LoVo (cell line): ENCODE measurements around the gene ZC3H15.

Experiments
- DNase-seq: peaks from one replicate; pipeline ENCODE4 v3.0.0-alpha.2; 2016; ENCODE audit warnings: low spot score

Gene ZC3H15

DNA sequence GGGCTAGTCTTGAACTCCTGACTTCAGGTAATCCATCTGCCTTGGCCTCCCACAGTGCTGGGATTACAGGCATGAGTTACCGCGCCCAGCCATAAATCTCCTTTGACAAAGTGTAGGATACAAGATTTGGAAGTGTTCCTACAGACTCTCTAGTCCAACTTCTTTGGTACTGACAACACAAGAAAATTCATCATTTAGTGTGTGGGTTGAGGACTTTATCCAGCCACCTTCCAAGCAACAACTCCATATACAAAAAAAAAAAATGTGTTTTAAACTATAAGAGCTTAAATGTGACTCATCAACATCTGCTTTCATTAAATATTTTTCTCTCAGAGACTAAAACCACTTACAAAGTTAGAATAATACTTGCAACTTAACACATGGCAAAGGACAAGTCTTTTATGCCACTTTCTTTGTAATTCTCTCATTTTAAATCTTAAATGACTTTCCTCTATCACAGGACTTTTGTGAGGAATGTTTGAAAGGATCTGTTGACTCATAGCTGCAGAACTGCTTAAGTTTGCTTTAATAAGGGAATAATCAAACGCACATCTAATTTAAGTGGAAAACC is 57.6 kb downstream of the ZC3H15 start:
- no peak for DNase-seq

DNA sequence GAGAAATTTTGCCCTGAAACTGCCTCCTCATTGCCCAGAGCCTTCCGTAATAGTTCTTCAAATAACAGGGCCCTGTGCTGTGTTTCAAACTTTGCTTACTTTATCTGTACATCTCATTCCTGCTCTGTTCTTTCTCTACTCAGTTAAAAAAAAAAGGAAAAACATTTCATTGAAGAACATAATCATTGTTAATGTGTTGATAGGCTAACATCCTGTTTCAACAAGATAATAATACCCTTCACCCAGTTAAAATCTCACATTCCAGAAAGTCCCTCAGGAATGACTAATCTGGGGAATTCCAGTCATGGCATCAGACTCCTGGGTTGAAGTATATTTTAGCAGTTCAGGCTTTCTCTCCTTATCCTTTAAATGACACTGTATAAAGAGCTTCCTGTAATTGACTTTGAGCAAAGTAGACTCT is 58.2 kb downstream of the ZC3H15 start:
- peak; percentile 44 for DNase-seq

DNA sequence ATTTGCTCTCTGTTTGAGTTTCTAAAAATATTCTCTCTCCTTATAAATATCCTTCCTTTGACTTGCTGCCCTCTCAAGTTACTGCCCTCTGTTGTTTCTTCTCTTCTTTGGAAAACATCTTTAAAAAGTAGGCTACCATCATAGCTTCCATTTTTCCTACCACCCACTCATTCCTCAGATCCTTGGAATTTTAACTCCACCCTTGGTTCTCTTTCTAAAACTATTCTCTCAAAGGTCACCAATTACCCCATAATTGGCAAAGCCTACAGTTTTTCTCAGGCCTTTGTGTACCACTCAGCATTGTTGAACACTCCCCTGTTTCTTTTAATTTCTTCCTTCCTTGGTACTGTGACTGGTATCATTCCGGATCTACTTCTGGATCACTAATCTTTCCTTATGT is 60.8 kb downstream of the ZC3H15 start:
- DNase-seq = no peak

DNA sequence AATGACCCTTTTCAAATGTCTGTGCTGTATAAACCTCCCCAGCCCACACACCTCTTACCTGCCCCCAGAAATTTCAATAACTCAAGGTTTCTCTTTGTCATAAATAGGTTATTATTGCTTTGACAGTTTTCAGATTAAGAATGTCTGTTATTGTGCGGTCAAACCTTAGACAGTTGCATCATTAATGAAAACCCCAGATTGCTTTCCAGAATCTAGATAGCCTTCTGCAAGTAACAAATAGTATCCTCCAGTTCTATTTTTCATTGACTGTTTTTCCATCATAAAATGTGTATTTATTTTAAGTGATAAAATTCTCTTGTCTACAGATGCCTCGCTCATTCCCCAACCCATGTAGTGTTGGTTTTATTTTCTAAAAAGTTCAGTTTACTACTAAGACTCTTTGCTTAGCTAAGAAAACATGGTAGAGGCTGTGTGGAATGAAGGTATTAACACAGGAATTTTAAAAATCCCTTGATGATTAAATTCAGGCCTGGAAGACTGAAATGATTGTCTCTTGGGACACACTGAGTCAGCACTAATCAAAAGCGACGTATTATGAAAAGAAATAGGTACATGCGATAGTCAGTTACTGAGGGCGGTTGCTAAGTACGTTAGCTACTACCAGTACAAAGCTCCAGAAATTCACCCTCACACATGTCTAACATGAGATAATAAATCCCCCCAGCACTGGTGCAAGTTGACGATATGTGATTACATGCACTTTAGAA is 65.4 kb downstream of the ZC3H15 start:
- DNase-seq = no peak

DNA sequence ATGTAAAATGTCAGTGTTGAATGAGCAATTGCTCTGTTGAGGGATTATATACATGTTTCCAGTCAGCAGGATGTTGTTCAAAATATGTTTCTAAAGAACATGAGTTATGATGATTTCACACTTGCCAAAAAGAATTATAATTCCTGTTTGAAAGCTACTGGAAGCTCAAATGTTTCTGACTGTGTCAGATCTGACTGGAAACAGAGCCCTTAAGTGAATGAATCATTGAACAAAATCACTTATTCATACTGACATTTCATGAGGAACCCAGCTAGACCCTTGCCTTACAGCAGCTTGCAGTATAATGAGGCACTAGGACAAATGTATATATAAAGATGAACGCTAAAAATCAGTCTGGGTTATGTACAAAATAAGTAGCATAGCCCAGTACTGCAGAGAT is 68.4 kb downstream of the ZC3H15 start:
- DNase-seq = no peak

DNA sequence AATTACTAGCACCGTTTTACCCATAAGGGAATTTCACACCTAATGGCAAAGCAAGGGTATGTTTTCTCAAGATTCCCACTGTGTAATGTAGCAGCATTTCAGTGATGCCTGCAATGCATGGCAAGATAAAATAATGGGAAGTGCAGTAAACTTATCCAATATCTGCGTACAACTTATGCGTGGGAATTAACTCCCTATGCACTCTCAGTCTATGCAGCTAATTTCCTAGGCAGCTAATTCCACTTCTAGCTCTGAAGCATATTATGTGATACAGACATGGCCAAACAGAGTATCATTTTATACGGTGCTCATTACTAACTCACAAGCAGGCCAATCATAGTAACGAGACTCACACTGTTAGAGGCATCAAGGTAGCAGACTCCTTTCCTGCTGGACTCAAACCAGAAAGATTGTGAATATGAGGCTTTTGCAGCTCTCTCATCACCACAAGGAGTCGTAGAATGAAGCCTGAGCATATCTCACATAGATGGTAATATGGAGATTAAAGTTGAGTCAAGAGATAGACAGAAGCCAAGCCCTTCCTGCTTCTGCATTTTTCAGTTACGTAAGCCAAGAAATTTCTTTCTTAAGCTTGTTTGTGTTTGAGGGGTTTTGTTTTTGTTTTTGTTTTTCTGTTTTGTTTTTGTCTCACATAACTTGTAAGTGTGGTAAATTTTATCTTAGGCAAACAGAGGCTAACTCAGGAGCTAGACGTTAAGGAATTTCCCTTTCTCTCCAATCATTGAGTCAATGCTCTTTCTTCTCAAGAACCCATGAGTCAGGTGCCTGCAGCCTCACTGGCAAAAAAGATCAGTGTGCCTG is 69.0 kb downstream of the ZC3H15 start:
- DNase-seq = no peak

DNA sequence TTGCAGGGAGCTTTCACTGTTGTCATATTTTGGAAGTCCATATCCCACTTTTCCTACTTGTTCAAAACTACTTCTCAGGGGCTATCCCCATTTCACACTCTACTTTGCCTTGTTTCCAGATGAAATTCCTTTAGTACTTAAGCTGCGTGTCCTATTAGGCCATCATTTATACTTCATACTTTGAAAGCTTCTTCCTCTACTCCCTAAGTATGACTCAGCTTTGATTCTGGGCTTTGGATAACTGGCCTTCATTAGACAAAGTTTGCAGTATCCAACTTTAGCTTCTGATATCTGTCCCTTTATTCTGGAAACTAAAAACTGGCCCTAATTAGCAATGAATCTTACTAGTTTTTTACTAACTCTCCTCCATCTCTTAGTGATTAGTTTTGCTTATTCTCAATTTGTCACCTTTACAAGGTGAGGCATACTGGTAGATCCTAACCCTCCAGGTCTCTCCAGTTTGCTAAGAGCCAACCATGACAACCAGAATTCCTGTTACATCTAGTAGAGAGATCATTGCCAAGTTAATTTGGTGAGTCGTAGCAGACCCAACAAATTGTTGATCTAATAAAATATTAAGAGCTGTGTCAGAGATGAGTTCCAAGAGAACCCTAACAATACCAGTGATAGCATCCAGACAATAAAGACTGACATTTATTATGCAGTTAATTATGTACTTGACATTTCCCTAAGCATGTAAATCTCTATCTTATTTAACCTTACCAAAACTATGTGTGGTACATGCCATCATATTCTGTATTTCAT is 72.6 kb downstream of the ZC3H15 start:
- DNase-seq = no peak
